NB4 (cell line): ENCODE measurements around the gene TFCP2L1.

Source experiments
- CTCF ChIP-seq: IDR thresholded peaks from one replicate; pipeline ENCODE4 v1.5.1; 2012; ENCODE audit warnings: low read depth, low read length
- MAX ChIP-seq: IDR thresholded peaks from 2 replicates; pipeline ENCODE4 v1.6.1; 2011; ENCODE audit warnings: low read depth, low read length
- MYC ChIP-seq: IDR thresholded peaks from 2 replicates; pipeline ENCODE4 v1.6.1; 2011; ENCODE audit warnings: low read depth, low read length
- POLR2A ChIP-seq: IDR thresholded peaks from 2 replicates; pipeline ENCODE4 v1.6.1; 2011; ENCODE audit warnings: mild to moderate bottlenecking; ENCODE audit not compliant: insufficient read length; ENCODE audit errors: extremely low read depth

GRCh38 chr2:121241466-121241865, 43.5 kb downstream of the TFCP2L1 start:
- TF ChIP-seq MAX (no peak), CTCF (no peak), POLR2A (no peak), MYC (no peak)
